K562 (cell line): ENCODE measurements around the gene CCDC78.

Source experiments
- TEAD4 ChIP-seq, 2 experiments: sonication (generic) in 1 of 2; formaldehyde crosslinking in 1 of 2; IDR thresholded peaks; 2 replicates each; pipeline versions ENCODE4 v1.6.1 to v1.8.0; 2012 to 2022; ENCODE audit warnings: borderline replicate concordance in 1 of 2, inconsistent platforms in 1 of 2, low read length in 1 of 2, mild to moderate bottlenecking in 1 of 2, missing genetic modification reagents in 1 of 2
- ZNF253 ChIP-seq: fragments of 250-450 bp; sonication (Bioruptor Pico); conservative IDR thresholded peaks from 2 replicates; pipeline ENCODE4 v1.6.1; 2021; ENCODE audit warnings: mild to moderate bottlenecking

DNA sequence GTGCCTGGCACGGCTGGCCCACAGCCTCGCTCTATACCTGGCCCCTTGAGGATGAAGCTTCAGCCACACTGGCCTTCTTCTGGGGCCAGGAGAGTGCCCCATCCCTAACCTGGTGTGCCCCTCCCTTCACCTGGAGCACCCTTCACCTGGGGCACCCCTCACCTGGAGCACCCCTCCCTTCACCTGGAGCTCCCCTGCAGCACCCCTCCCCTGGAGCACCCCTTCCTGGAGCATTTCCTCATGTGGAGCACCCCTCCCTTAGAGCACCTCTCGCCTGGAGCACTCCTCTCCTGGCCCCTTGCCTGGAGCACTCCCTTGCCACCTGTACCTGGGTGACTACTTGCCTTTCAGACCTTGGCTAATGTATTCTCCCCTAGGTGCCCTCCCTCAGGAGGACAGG lies 18.2 kb downstream of the CCDC78 start:
- TF ChIP-seq TEAD4 (IDR thresholded peaks at IDR 0.05; ENCODE audit: low read length) (no peak), TEAD4 (CRISPR knock-in tag; IDR thresholded peaks at IDR 0.05; ENCODE audit: borderline replicate concordance) (no peak), ZNF253 (CRISPR knock-in tag) (no peak)
